Measurements from ENCODE around the gene SMG6.
A peak's percentile ranks its signal among the peaks of the same experiment; 100 is the strongest.
"Not testable (repeated sequence)": the region's sequence is repeated elsewhere in the genome, so short reads cannot be mapped to it uniquely, and the experiment has no call there.

SMG6 gene

DNA sequence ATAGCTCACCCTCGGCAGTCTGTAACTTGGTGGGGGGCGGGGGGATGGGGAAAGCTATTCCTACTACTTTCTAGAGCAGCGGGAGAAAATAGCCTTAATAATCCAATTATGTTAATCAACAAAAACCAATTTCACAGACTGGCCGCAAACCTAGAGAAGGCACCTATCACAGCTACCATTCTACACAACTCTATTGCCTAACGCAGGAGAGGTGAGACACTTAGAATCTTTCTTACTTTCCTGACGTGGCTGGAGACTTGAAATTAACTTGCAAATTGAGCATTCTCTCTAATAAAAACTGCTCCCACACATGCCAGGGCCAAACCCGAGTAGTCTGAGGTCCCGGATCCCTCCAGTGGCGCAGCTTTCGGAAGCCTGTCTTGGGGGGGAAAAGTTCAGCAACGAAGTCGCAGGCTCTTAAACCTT is 794 bp downstream of the SMG6 start:
- DNase-seq = peak in 1 of 5 donors; percentile 6

DNA sequence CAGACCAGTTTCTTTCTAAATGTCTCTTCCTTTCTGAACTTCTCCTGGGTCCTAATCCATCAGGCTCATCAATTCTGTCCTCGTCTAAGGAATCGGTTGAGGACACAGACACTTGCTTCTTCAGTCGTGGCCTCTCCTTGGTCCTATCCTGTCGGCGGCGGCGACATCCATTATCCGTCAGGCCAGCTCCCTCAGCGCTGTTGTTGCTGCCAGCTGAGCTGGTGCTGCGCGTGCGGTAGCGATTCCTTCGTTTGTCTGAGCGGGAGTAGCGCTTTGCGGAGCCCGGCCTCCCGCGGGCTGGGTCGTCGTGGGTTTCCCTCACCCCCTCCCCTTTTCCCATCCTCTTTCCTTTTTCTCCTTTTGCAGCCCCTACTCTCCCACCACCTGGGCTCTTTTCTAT is 3.8 kb downstream of the SMG6 start:
- DNase-seq = no peak

DNA sequence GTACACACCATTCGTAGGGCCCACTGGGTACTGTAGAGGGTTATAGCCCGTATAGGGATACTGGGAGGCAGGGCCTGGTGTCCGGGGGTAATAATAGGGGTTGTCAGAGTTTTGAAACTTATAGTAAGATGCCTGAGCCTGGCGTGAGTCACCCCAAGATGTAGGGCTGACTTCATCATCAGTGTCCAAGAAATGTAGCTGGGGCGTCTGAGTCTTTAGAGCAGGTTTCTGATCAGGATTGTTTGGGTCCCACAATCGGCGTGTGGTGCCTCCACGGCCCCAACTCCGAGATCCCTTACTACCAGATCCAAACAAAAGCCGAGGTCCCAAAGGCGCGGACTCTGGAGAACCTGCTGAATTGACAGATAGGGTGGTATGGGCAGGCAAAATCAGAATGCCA is 4.4 kb downstream of the SMG6 start:
- no peak for DNase-seq

DNA sequence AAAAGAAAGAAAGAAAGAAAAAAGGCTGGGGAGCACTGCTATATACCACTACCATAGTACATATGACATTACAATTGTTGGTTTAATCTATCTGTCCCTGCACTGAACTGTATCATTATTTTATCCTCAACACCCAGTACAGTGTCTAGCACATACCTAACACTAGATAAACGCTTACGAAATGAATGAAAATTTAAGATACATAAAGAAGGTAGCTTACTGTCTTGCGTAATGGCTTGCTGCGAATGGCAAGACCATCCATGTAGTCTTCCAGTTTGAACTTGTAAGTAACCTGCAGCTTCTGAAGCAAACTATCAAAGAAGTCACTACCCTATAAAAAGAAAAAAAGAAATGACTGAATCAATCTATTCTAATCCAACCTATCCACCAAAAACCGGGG is 6.6 kb downstream of the SMG6 start:
- no peak for DNase-seq

DNA sequence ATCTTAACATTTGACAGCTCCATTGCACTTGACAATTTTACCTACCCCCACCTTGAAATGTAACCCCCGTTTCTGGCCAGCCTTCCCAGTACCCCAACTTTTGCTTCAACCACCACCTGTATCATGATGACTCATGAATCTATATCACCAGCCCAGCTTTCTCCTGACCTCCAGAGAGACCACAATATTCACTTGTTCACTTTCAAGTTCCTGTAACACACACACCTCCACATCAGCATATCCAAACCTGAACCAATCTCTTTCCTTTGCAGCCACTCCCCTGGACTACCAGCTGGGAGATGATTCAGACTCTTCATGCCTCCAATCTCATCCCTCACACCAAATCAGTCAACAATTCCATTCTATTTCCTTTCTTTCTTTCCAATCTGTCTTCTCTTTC is 8.0 kb downstream of the SMG6 start:
- DNase-seq = no peak

DNA sequence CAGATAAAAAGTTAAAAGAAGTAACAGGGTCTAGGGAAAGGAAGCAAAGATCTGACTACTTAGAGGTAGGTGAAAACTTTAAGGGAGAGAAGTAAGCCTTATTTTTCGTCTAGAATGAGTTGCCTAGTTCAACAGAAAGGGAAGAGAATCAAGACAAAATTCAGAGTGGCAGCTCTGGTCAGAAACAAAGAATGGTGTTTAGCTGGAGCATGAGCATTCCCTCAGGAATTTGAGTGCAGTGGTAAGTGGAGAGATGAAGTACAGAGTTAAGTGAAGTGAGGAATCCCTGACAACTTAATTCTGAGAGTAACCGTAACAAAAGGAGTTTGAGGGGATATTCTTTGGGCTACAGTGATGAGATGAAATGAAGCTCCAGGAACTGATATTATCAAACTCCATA is 11.5 kb downstream of the SMG6 start:
- no peak for DNase-seq

DNA sequence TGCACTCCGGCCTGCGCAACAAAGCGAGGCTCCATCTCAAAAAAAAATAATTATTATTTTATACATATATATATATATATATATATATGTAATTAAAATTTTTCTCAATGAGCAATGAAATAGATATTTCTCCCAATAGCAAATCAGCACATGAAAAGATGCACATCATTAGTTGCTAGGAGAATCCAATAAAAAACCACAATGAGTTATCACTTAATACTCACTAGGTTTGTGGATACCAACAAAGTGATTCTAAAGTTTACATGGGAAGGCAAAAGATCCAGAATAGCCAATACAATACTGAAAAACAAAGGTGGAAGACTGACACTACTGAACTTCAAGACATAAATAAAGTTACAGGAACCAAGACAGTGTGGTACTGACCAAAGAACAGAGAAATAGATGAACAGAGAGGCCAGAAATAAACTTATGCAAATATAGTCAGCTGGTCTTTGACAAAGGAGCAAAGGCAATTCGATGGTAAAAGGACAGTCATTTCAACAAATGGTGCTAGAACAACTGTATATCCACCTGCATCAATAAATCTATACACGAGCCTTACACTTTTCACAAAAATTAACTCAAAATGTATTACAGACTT is 13.6 kb downstream of the SMG6 start:
- DNase-seq = no peak

DNA sequence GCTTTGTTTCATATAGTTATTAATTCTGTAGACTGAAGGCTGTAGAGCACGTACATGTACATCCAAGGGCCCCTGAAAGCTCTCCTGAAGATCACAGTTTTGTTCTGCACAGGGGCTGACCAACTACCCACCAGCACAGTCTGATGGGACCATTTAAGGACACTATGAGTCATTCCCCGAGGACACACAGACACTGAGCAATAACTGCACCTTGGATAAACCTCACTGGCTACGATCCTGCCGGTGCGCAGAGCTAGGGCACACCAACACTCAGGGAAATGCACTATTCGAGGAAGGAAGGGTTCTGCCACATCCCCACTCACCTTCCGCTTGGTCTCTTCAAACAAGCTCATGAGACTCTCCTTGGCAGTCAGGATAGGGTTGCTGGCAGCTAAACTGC is 20.3 kb downstream of the SMG6 start:
- no peak for DNase-seq

DNA sequence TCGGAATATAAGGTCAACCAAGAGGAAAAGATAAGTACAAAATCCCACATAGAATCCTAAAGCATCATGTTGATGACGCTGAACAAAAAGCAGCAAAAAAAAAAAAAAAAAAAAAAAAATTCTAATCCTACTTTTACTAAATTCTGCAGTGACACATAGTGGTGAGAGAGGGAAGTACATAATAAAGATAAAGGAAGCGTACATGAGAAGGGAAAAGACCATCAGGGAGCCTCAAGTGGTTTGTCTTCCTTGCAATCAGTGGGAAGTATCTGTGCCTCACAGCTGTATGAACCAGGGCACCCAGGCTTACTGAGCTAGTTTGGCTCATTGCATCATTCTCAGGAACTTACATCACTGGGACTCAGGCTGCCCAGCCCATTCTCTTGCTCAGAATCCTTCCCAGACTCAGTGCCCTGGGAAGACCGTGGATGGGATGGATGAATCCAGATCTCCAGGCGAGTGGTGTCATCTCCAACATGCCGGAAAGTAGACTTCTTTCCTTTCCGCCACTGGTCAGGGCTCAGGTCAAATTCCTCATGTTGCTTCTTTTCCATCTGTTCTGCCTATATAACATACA is 21.2 kb downstream of the SMG6 start:
- peak in 1 of 5 donors; percentile 61 for DNase-seq

DNA sequence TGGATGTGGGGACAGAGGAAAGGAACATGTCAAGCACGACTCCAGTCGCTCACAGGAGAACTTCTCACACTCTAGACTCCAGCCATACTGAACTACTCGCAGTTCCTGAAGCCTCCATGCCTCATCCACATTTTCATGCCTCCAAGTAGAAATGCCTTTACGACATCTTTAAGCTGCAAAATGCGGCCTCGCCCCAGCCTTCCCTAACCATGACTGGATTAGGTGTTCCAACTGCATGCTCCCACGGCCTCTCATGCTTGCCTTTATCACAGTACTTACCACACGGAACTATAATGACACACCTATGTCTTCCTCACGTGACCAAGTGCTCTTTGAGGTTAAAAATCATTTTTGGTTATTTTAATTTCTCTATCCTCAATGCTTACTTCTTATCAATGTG is 23.9 kb downstream of the SMG6 start:
- DNase-seq = no peak

DNA sequence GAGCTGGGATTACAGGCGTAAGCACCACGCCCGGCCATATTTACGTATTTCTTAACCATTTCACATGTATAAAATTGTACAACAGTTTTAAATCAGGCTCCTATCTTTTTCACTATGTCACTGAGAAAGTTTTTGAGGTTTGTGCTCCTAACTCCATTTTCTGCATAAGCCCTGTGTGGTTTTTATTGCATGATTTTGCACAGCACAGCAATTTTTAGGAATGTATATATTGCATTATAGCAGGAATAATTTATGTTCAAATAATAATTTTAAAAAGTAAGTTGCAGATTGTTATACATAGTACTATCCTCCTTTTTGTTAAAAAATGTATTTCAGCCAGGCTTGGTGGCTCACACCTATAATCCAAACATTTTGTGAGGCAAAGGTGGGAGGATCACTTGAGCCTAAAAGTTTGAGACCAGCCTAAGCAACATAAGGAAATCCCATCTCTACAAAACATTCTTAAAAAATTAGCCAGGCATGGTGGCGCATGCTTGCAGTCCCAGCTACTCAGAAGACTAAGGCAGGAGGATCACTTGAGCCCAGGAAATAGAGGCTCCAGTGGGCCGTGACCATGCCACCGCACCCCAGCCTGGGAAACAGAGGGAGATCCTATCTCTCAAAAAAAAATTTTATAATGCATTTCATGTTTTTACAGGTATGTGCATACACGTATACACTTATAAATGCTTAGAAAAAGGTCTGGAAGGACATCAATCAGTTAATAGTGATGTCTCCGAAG is 26.0 kb downstream of the SMG6 start:
- DNase-seq = no peak

DNA sequence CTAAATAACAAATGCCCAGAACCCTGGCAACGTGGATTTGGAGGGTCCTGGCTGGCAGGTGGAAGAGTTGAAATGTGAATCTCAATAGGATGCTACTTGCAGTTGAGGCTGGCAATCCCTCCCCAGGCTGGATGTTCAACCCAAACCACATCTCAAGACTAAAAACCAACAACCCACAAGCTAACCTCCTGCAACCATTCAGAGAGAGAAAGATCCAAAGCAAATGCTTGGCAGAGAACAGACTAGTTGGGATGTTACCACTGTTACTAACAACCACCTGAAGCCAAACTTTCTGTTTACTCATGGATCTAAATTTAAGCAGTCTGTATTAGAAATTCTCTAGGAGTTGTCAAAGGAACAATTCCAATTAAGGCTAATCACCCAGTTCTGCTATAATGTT is 27.9 kb downstream of the SMG6 start:
- no peak for DNase-seq

DNA sequence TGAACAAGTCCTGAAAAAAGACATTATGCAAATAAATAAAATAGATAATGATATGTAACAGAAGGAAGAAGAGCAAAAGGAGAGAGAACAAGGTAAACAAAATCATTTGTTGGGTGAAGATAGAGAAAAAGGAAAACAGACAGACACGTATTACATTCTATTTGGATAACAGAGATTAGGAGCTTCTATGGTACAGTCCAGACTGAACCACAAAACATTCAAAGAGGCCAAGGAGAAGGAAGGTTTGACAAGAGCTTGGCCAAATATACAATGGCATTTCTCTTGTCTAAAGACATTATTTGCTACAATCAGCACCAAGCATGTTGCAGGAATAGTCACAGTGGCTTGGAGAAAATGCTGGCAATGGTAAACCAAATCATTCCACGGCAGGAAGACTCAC is 29.2 kb downstream of the SMG6 start:
- no peak for DNase-seq

DNA sequence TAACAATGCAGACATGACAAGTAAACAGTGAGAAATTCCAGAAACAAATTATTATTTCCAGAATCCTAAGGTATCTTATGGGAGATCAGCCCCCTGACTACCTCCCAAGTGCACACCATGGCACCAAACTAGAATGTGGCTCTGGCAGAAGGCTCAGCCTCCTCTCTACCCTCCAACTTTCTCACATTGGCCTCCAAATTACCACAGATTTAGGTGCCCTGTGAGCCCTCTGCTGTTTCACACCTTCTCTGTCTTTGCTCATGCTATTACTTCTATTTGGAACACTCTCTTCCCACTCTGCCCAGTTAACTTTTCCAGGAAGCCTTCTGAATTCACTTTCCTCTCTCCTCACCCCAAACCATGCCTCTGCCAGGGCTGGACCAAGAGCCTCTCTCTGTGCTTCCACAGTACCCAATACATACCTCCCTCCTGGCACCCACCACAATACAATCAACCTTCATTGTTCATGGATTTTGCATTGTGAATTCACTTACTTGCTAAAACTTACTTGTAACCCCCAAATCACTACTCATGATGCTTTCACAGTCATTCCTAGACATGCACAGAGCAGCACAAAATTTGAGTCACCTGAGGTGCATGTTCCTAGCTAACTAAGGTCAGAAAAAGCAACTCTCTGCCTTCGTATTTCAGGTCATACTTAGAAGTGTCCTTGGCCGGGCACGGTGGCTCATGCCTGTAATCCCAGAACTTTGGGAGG is 31.4 kb downstream of the SMG6 start:
- no peak for DNase-seq

DNA sequence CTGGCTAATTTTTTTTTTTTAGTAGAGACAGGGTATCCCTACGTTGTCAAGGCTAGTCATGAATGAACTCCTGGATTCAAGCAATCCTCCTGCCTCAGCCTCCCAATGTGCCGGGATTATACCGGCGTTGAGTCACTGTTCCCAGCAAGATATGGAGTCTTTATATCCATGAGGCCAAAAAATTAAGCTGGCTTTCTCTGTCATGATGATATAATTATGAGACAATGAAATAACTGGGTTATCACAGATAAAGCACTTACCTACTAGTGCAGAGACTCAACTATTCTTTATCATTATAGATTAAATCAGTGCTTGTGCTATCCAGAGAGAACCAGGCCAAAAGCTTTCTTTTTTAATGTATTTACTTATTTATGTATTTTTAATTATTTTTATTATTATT is 36.2 kb downstream of the SMG6 start:
- no peak for DNase-seq

DNA sequence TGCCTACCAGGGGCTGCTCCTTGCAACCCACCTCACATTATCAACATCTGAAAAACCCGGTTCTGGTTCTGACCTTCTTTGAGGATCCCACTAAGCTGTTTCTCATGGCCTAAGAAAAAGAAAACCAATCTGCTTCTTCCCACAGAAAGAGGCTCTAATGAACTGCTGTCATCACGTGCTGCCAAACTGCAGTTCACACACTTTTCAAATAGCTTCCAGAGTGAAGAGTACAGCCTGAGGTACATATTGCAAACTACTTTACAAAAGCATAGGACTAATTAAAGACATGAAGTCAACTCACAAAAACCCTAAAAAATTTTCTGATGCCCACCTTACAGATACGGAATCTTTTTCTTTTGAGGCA is 36.7 kb downstream of the SMG6 start:
- DNase-seq = peak in 1 of 5 donors; percentile 47

DNA sequence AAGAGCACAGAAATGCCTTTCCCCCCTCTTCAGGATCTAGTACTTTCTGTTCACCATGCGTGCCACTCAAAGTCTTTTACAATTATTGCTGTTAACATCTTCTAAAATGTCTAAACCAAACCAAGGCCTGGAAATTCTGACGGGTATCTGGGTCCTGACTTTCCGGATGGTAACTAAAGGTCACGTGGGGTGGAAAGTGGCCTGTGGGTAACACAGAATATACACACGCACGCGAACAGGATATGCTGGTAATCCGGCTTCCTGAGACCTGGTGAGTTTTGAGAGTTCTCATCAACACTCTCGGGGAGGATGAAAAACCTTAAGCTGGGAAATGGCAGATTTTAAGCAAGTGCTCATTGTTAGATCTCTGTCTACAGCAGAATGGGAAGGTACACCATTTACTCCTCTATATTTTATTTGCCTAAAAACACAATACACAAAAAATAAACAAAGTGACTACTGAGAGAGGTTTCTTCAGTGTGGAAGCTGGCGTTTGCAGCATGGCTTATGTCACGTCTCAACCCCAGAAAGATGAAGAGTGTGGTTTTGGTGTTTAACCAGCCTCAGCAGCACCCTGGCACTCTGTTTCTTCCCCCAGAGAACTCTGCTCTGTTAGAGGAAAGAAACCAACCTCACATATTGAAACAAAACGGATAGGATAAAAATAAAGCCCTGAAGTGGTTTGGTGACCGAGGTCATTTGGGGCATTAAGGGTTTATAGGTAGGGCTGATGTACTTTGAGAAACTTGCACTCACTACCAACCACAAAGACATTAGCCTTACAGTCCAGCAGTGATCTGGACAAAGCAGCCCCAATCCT is 37.3 kb downstream of the SMG6 start:
- DNase-seq = peak; percentile 51 to 95 (median 75)

DNA sequence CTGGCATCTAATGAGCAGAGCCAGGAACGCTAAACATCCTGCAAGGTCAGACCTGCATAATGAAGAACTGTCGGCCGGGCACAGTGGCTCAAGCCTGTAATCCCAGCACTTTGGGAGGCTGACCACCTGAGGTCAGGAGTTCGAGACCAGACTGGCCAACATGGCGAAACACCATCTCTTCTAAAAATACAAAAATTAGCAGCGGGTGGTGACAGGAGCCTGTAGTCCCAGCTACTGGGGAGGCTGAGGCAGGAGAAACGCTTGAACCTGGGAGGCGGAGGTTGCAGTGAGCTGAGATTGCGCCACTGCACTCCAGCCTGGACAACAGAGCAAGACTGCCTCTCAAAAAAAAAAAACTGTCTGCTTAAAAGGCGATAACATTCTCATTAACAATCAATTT is 38.4 kb downstream of the SMG6 start:
- DNase-seq = not testable (repeated sequence)

DNA sequence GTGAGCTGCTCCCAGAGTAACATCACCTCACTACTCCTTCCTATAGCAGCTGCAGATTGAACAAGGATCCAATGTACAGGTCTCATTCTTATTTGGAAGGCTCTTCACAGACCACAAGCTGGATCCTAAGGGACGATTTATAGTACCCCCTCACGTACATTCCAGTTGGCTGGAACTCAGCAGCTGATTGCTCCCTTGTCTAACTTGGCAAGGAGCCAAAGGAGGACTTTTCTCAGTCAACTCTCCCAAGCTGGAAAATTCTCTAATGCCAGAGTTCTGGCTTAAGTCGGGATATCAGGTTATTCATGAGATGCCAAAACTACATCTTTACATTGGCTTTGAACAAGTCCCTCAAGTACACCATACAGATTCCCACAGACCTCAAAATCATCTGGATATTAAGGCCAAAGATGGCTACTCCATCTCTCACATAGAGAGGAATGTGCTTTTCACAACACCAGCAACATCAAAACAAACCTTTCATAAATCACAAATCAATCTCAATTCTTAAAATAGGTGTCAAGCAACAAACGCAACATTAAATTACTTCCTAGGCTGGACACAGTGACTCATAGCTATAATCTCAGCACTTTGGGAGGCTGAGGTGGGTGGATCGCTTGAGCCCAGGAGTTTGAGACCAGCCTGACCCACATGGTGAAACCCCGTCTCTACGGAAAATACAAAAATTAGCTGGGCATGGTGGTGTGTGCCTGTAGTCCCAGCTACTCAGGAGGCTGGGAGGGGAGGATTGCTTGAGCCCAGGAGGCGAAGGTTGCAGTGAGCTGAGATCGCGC is 39.3 kb downstream of the SMG6 start:
- no peak for DNase-seq

DNA sequence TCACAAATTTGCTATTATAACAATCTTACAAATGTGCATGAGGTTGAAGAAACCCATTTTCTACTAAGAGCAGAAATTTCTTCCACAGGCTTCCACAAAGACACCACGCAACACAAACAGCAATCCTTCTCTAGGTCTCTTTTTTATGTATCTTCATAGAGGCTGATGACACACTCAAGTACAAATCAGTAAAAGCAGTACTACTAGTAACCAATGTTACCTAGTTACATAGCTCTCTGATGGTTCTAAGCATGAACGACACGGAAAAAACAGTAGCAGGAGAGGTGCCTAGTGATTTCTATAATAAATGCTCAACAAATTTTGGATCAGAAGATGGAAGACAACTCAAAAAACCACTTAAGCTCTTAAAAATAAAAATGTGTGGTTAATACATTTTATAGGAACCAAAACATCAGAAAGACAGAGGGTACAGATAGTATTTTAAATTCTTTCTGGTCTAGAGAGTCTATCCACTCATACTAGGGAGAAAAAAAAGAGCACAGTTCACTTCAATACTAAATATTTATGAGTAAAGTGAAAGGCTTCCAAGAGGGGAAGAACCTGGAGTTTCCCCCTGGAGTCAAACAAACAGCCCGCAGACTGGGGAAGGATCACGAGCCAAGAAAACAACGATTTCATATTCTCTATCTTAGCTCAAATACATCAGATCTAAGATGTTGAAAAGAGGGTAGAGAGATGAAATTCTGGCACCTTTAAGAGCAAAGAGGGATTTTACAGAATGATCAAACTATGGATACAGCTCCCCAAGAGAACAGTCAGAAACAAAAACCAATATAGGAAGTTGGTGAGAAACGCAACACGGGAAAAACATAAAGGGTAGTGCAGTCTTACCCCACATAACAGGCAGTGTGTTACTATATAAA is 40.2 kb downstream of the SMG6 start:
- no peak for DNase-seq

DNA sequence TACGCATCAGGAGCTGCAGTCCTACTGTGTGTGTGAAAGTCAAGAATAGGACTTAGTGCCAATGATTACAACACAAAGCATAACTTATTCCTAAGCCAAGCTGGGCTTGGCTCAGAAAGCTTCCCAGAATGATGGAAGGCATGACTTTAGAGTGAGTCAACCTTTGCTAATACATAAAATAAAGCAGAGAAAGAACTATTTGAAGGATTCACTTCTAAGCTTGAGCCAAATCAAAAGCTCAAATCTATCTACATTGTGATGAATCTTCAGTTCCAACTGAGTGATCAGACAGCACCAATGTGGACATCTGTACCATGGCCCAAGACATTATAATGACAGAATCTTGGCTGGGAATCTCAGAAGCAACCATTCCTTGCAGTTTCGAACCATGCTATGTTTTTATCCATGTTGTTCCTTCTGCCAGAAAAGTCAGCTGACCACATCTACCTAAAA is 41.4 kb downstream of the SMG6 start:
- DNase-seq = no peak

Data from T-helper 1 cell (primary cell).